Adrenal gland (tissue), 5 donors: ENCODE measurements around the gene TEDDM1.

Experiments used
- CTCF ChIP-seq, 6 experiments: fragments of 450-650 bp in 4 of 6; fragments of 200-600 bp in 2 of 6; sonication (generic) in 1 of 6; IDR thresholded peaks; 1 replicate in 5 of 6; 2 replicates in 1 of 6; pipeline versions ENCODE4 v1.5.1 to v1.8.0; 2016 to 2021; ENCODE audit warnings: antibody characterized with exemption in 6 of 6, mild to moderate bottlenecking in 2 of 6, moderate library complexity in 1 of 6
- POLR2A ChIP-seq, 2 donors: fragments of 450-650 bp; IDR thresholded peaks; one replicate each; pipeline ENCODE4 v1.6.1; 2017; ENCODE audit warnings: antibody characterized with exemption in 2 of 2, mild to moderate bottlenecking in 2 of 2, moderate library complexity in 1 of 2
- donor health status: DM: no; HTN: no; CAD: no.

- TF ChIP-seq CTCF (IDR thresholded peaks at IDR 0.05) (no peak), POLR2A (IDR thresholded peaks at IDR 0.05) (no peak)
Measured at GRCh38 chr1:182384387-182384960, 16.0 kb downstream of the TEDDM1 start.
